ENCODE results near the gene TSPYL2. TPM values are rescaled to one million over a fixed set of nuclear protein-coding genes. Genes with fewer than 3 reads are reported as not detected.
A peak's percentile ranks its signal among the peaks of the same experiment; 100 is the strongest.

Gene TSPYL2
- 33.4 TPM for total RNA-seq
- long read RNA-seq, transcript TSPYL2-201 (7 exons, 2,815 nt) = major isoform, 68 of 94 reads
- long read RNA-seq, partial matches to known transcripts = 12 of 94 reads
- long read RNA-seq, other reads (novel, unspliced or antisense) = 14 of 94 reads

DNA sequence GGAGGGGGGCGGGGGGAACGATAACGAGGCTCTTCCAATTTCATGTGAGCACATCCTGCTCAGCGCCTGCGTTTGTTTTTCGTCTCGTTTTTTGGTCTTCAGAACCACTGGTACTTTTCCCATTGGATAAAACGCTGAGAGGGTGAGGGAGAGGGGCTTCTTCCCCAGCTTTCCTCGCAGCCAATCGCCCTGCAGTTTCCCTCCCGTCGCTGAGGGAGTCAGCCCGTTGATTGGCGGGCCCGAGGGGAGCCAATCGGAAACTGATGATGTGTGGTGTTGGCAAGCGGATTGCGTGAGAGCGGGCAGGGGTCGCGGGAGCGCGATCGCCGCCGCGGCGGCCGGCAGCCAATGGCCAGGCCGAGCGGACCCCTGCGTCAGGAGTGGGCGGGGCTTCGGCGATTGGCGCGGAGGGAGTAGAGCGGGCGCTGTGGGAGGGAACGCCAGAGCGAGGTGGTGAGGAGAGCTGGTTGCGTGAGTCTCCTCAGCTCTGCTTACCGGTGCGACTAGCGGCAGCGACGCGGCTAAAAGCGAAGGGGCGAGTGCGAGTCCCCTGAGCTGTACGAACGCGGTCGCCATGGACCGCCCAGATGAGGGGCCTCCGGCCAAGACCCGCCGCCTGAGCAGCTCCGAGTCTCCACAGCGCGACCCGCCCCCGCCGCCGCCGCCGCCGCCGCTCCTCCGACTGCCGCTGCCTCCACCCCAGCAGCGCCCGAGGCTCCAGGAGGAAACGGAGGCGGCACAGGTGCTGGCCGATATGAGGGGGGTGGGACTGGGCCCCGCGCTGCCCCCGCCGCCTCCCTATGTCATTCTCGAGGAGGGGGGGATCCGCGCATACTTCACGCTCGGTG lies at the start of gene TSPYL2:
TSS of gene TSPYL2 (plus strand) at position 443 of the 848 bp plus-strand sequence. CDS start at position 575, 132 bp downstream.
- peak; percentile 97 for ATAC-seq (ENCODE audit: poor library complexity)
- peak; percentile 95 for DNase-seq
- intact Hi-C loops (cut with DNase I) = no loop called here

GRCh38 chrX:53036149-53036548 lies 46.0 kb upstream of the TSPYL2 start:
- ATAC-seq (ENCODE audit: poor library complexity) (no peak), DNase-seq (no peak)
- intact Hi-C loops (cut with DNase I) = no loop called here

- no peak for ATAC-seq (ENCODE audit: poor library complexity)
- DNase-seq = no peak
- intact Hi-C loops (cut with DNase I) = no loop called here
These were observed 42.9 kb upstream of the TSPYL2 start for GRCh38 chrX:53039236-53039635.

DNA sequence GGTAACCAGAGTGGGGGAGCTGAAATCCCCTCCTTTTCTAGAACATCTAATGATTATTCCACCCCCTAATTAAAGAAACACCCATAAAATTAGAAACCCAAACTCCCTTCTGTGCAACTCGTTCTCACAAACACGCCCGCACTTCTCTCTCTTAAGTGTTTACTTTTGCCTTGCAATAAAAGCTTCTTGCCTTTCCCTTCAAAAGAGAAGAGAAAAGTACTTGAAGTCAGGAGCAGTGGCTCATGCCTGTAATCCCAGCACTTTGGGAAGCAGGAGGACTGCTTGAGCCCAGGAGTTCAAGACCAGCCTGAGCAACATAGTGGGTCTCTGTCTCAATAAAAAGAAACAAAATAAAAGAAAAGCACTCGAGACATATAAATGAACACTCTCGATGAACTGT lies 37.2 kb upstream of the TSPYL2 start:
- DNase-seq = no peak
- no peak for ATAC-seq (ENCODE audit: poor library complexity)
- intact Hi-C loops (cut with DNase I) = no loop called here

DNA sequence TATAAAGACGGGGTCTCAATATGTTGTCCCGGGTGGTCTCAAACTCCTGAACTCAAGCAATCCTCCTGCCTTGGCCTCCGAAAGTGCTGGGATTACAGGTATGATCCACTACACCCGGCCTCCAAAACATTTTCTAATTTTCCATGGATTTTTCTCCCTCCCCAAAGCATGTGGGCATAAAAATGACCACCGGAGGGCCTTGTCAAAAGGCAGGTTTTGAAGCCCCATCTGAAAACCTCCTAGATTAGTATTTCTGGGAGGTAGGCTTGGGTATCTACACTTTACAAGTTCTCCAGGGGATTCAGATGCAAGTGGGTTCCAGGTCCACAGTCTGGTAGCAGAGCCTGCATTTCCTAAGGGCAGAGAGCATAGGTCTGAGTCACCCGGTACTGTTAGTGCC lies 34.9 kb upstream of the TSPYL2 start:
- DNase-seq (no peak), ATAC-seq (ENCODE audit: poor library complexity) (no peak)
- intact Hi-C loops (cut with DNase I) = no loop called here

- intact Hi-C loops (cut with DNase I) = no loop called here
- DNase-seq (peak; percentile 67), ATAC-seq (ENCODE audit: poor library complexity) (peak; percentile 93)
These were observed 33.7 kb upstream of the TSPYL2 start, which contains the start of gene GPR173 for GRCh38 chrX:53048169-53049126. Gene GPR173, plus strand, starts transcription at chrX:53048789. Its CDS starts 27,833 bp downstream, at chrX:53076622.

DNA sequence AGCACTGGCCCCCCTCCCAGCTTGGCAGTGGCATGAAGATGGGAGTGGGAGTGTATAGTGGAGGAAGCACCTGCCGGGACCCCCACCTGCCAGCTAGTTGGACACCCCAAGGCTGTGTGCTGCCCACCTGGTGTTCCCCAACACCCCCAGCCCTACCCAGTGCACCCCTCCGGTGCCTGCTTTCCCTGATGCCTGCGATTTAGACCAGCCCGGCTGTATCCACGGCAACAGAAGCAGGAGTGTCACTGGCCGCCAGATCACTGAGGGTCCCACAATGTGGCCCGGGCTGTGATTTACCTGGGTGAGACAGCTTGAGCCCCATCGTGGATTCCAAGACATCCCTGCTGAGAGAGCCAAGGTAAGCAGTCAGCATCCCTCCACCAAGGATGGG lies 33.0 kb upstream of the TSPYL2 start:
- intact Hi-C loops (cut with DNase I) = no loop called here
- no peak for ATAC-seq (ENCODE audit: poor library complexity)
- DNase-seq = no peak

DNA sequence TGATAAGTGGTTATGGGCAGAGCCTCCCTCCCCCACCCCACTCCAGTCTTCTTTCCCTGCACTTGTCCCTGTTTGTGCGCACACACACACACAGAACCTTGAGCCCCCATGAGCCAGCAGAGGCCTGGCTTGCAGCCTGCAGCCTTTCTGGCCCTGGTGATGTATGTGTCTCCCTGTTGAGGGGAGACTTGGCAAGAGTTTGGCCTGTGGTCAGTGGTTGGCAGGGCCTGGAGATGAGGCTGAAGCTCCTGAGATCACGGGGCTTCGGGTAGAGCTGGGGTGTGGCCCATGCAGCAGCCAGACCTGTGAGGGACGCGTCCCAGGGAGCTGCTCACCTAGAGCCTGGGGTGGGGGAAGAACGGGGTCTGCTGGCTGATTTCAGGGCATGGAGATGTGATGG lies 31.3 kb upstream of the TSPYL2 start:
- intact Hi-C loops (cut with DNase I) = no loop called here
- DNase-seq (no peak), ATAC-seq (ENCODE audit: poor library complexity) (no peak)

- DNase-seq (no peak), ATAC-seq (ENCODE audit: poor library complexity) (no peak)
- intact Hi-C loops (cut with DNase I) = no loop called here
These were observed 26.8 kb upstream of the TSPYL2 start for GRCh38 chrX:53055244-53055849.

DNA sequence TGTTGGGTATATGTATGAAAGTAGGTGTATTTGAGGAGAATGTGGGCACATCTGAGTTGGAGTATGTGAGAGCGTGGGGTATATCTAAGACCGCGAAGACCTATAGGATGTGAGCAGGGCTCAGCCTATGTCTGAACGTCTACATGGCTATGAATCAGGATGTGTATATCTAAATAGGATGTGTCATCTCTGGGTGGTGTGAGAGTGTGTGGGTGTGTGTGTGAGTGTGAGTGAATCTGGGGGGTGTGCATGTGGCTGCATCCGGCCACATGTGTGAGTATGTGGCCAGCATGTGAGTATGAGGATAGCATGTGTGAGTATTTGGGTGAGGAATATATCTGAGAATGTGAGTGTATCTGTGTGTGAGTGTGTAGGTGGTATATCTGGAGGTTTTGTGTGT lies 25.9 kb upstream of the TSPYL2 start:
- ATAC-seq (ENCODE audit: poor library complexity) (no peak), DNase-seq (no peak)
- intact Hi-C loops (cut with DNase I) = no loop called here

- intact Hi-C loops (cut with DNase I) = no loop called here
- ATAC-seq (ENCODE audit: poor library complexity) (no peak), DNase-seq (no peak)
These were observed 17.1 kb upstream of the TSPYL2 start for GRCh38 chrX:53065104-53065503.

DNA sequence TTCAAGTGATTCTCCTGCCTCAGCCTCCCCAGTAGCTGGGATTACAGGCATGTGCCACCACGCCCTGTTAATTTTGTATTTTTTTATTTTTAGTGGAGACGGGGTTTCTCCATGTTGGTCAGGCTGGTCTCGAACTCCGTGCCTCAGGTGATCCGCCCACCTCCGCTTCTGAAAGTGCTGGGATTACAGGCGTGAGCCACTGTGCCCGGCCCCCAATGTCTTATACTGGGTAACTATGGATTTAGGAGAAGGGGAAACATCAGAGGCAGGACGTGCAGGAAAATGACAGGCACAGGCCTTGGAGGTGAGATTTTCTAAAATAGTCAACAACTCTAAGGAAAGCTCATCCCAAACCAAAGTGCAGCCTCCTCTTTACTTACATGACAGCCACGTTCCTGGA lies 11.1 kb upstream of the TSPYL2 start:
- DNase-seq = no peak
- intact Hi-C loops (cut with DNase I) = loop anchor here (5.0 kb wide), 1 partner anchor 151 kb away; no protein-coding TSS in a partner anchor
- no peak for ATAC-seq (ENCODE audit: poor library complexity)

DNA sequence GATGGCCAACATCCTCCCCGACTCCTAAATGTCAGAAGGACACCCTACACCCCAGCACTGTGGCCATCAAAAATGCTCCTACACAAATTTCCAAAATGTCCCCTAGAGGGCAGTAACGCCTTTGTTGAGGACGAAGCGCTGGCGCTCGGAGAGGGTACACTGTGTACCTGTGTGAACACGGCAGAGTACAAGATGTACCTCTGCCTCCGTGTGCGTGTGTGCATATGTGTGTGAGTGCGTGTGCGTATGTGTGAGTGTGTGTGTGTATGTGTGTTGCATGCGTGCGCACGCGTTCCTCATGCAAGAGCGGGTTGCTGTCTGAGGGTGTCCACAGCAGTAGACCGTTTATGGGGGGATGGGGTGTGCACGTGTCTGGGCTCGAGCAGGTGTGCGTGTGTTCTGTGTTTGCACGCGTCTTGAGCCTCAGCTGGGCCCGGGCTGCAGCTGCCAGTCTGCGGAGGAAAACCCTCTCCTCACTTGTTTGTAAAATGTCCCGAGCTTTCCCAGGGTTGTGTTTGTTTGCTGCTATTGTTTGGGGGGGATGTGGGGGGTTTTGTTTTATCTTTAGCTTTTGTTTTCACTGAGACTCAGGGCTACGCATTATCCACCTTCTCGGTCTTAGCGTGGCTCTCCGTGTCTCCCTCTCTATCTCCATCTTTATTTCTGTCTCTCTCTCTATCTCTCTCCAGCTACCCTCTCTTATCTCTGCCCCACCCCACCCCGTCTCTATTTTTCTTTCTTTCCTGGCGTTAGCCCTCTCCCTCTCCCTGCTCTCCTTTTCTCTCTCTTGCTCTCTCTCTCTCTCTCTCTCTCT lies 10.4 kb upstream of the TSPYL2 start:
- ATAC-seq (ENCODE audit: poor library complexity) = peak; percentile 90
- intact Hi-C loops (cut with DNase I) = loop anchor here (5.0 kb wide), 1 partner anchor 150 kb away; no protein-coding TSS in a partner anchor

GRCh38 chrX:53072418-53073114 lies 9.6 kb upstream of the TSPYL2 start:
- intact Hi-C loops (cut with DNase I) = loop anchor here (5.0 kb wide), 1 partner anchor 150 kb away; no protein-coding TSS in a partner anchor
- ATAC-seq (ENCODE audit: poor library complexity) (no peak), DNase-seq (no peak)

More for the DNA sequence above, 10.4 kb upstream of the TSPYL2 start:
- DNase-seq = peak; percentile 77

DNA sequence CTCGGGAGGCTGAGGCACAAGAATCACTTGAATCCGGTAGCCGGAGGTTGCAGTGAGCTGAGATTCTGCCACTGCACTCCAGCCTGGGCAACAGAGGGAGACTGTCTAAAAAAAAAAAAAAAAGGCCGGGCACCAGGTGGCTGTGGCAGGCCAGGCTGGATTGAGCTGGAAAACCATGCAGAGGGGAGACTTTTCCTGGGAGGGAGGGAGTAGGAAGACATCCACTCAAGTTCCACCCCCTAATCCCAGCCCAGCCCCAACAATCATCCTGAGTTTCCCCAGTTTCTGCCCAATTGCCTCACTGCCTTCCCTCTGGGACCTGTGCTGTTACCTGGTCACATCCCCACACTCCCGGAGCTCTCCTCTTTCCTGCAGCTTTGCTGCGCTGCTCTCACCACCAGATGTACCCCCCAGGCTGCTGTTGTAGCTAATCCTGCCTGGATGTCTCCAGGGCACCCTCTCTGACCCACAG lies 9.0 kb upstream of the TSPYL2 start:
- ATAC-seq (ENCODE audit: poor library complexity) = no peak

DNA sequence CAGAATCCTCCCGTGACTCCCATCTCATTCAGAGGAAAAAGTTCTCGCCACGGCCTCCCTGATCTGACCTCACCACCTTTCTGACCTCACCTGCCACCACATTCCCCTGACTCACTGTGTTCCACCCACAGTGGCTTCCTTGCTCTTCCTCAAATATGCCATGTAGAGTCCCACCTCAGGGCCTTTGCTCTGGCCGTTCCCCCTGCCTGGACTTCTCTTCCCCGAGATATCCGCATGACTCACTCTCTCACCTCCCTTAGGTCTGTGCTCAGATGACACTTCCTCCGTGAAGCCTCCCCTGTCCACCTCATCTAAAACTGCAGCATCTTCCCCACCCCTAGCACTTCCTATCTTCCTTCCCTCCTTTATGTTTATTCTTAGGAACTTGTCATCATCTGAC lies 7.2 kb upstream of the TSPYL2 start:
- DNase-seq (no peak), ATAC-seq (ENCODE audit: poor library complexity) (no peak)
- intact Hi-C loops (cut with DNase I) = no loop called here

More for the DNA sequence above, 9.0 kb upstream of the TSPYL2 start:
- intact Hi-C loops (cut with DNase I) = loop anchor here (5.0 kb wide), 1 partner anchor 149 kb away; no protein-coding TSS in a partner anchor
- no peak for DNase-seq

- ATAC-seq (ENCODE audit: poor library complexity) (no peak), DNase-seq (no peak)
- intact Hi-C loops (cut with DNase I) = no loop called here
These were observed 5.5 kb upstream of the TSPYL2 start for GRCh38 chrX:53076671-53077070.

All from Right ventricle myocardium superior (tissue), 1 donor.